SU-DHL-6 (cell line): ENCODE data around the gene IFRD2.

Source experiments
- H2AFZ ChIP-seq: fragments of 200-600 bp; sonication (generic); 2 replicates; pipeline ENCODE4 v1.6.1; 2014; ENCODE audit warnings: low read depth, mild to moderate bottlenecking, moderate library complexity, mixed read lengths, antibody characterized with exemption, low read length; ENCODE audit not compliant: severe bottlenecking
- H3F3A ChIP-seq: fragments of 200-600 bp; shearing (Covaris generic); 2 replicates; pipeline ENCODE4 v1.6.0; 2016; ENCODE audit warnings: antibody characterized with exemption, mild to moderate bottlenecking; ENCODE audit not compliant: insufficient read depth
- H3K27ac ChIP-seq: fragments of 200-600 bp; sonication (generic); 2 replicates; pipeline ENCODE4 v1.5.1; 2016; ENCODE audit warnings: low read depth, mild to moderate bottlenecking, low read length, moderate library complexity, mixed read lengths
- H3K27me3 ChIP-seq: fragments of 200-600 bp; sonication (generic), shearing (Covaris generic); 2 replicates; pipeline ENCODE4 v1.6.0; 2014; ENCODE audit warnings: mild to moderate bottlenecking, low read length
- H3K36me3 ChIP-seq: fragments of 200-600 bp; sonication (generic); 2 replicates; pipeline ENCODE4 v1.6.1; 2014; ENCODE audit warnings: mild to moderate bottlenecking, low read length, mixed read lengths
- H3K4me2 ChIP-seq: fragments of 300-600, 200-600 bp; shearing (Covaris generic), sonication (generic); 2 replicates; pipeline ENCODE4 v1.6.0; 2014; ENCODE audit warnings: low read length, low read depth, mild to moderate bottlenecking; ENCODE audit not compliant: poor library complexity, severe bottlenecking
- H3K4me3 ChIP-seq: fragments of 200-600 bp; sonication (generic); 2 replicates; pipeline ENCODE4 v1.5.1; 2014; ENCODE audit warnings: antibody characterized with exemption, low read length, mild to moderate bottlenecking, mixed read lengths; ENCODE audit not compliant: insufficient read depth, poor library complexity, severe bottlenecking
- H3K79me2 ChIP-seq: fragments of 200-600 bp; sonication (generic); 2 replicates; pipeline ENCODE4 v1.6.1; 2014; ENCODE audit warnings: mild to moderate bottlenecking, low read length, moderate library complexity; ENCODE audit not compliant: insufficient read depth
- H3K9ac ChIP-seq: fragments of 200-600 bp; sonication (generic); 2 replicates; pipeline ENCODE4 v1.7.0; 2014; ENCODE audit warnings: mild to moderate bottlenecking, low read length
- H3K9me2 ChIP-seq: fragments of 200-600 bp; sonication (generic); replicated peaks from 2 replicates; pipeline ENCODE4 v1.6.1; 2014; ENCODE audit warnings: low read length; ENCODE audit not compliant: insufficient read depth
- H3K9me3 ChIP-seq: fragments of 200-600 bp; sonication (generic); 2 replicates; pipeline ENCODE4 v1.6.1; 2014; ENCODE audit warnings: low read length, mixed read lengths; ENCODE audit not compliant: insufficient read depth
- H4K20me1 ChIP-seq: fragments of 200-600 bp; sonication (generic); 2 replicates; pipeline ENCODE4 v1.6.1; 2014; ENCODE audit warnings: low read depth, mild to moderate bottlenecking, antibody characterized with exemption, low read length, moderate library complexity, mixed read lengths
- CTCF ChIP-seq: fragments of 200-600 bp; sonication (generic); IDR thresholded peaks from one replicate; pipeline ENCODE4 v1.5.1; 2017; ENCODE audit warnings: antibody characterized with exemption, mild to moderate bottlenecking, low read length, moderate library complexity; ENCODE audit not compliant: insufficient read depth, poor library complexity, severe bottlenecking
- EZH2phosphoT487 ChIP-seq: fragments of 200-600 bp; sonication (generic), shearing (Covaris generic); conservative IDR thresholded peaks from 2 replicates; pipeline ENCODE4 v1.6.1; 2018; ENCODE audit warnings: mild to moderate bottlenecking, antibody characterized with exemption, low read length, moderate library complexity, mixed read lengths

Gene IFRD2

GRCh38 chr3:50266017-50266416 lies 26.2 kb downstream of the IFRD2 start:
- Histone ChIP-seq H3K9me3 (no peaks in the 10 kb centered on the region), H3K9me2 (no peaks in the 10 kb centered on the region), H4K20me1 (no peaks in the 10 kb centered on the region), H3K27me3 (no peaks in the 10 kb centered on the region), H3K27ac (no peak overlapping the region), H2AFZ (no peak overlapping the region), H3F3A (no peaks in the 10 kb centered on the region), H3K4me3 (no peak overlapping the region), H3K36me3 (no peaks in the 10 kb centered on the region), H3K9ac (no peak overlapping the region), H3K4me2 (no peak overlapping the region), H3K79me2 (no peaks in the 10 kb centered on the region)
- TF ChIP-seq CTCF (no peak), EZH2phosphoT487 (no peak)

- no peaks in the 10 kb centered on the region for H3F3A ChIP-seq
- no peak overlapping the region for H3K4me2 ChIP-seq
- no peaks in the 10 kb centered on the region for H3K36me3 ChIP-seq
- no peaks in the 10 kb centered on the region for H3K79me2 ChIP-seq
- TF ChIP-seq CTCF (no peak), EZH2phosphoT487 (no peak)
- H3K27me3 ChIP-seq, result no peaks in the 10 kb centered on the region
- H3K9me2 ChIP-seq, result no peaks in the 10 kb centered on the region
- no peaks in the 10 kb centered on the region for H4K20me1 ChIP-seq
- H2AFZ ChIP-seq, result no peak overlapping the region
- H3K9ac ChIP-seq, result no peak overlapping the region
- H3K9me3 ChIP-seq, result no peaks in the 10 kb centered on the region
- H3K4me3 ChIP-seq, result no peak overlapping the region
- no peak overlapping the region for H3K27ac ChIP-seq
These were observed 26.7 kb downstream of the IFRD2 start for GRCh38 chr3:50265571-50265970.

GRCh38 chr3:50264964-50265485 lies 27.2 kb downstream of the IFRD2 start:
- Histone ChIP-seq H2AFZ (no peak overlapping the region), H3K27ac (no peak overlapping the region), H3K4me3 (no peak overlapping the region), H3K36me3 (no peaks in the 10 kb centered on the region), H3K9ac (no peak overlapping the region), H3K27me3 (no peaks in the 10 kb centered on the region), H3F3A (no peaks in the 10 kb centered on the region), H3K4me2 (no peak overlapping the region), H3K9me3 (no peaks in the 10 kb centered on the region), H4K20me1 (no peaks in the 10 kb centered on the region), H3K9me2 (no peaks in the 10 kb centered on the region), H3K79me2 (no peaks in the 10 kb centered on the region)
- TF ChIP-seq EZH2phosphoT487, result no peak
- TF ChIP-seq CTCF, result no peak
